ENCODE data around the gene OR2C3.

The OR2C3 gene

GRCh38 chr1:247562198-247562597 lies 26.0 kb upstream of the OR2C3 start:
- no peaks in the 10 kb centered on the region for H3K9me3 ChIP-seq (ENCODE audit: severe bottlenecking)
- TF ChIP-seq CTCF (IDR thresholded peaks at IDR 0.05; ENCODE audit: poor library complexity, severe bottlenecking), result no peak
- ATAC-seq (ENCODE audit: low read depth) (no peak), DNase-seq (ENCODE audit: low spot score) (no peak)
- no peaks in the 10 kb centered on the region for H3K36me3 ChIP-seq (ENCODE audit: low read depth)
- no peak overlapping the region for H3K4me3 ChIP-seq (ENCODE audit: severe bottlenecking)
- H3K27me3 ChIP-seq (ENCODE audit: insufficient read depth, poor library complexity, severe bottlenecking), result no peaks in the 10 kb centered on the region
- H3K4me1 ChIP-seq (ENCODE audit: insufficient read depth, poor library complexity, severe bottlenecking), result no peaks in the 10 kb centered on the region
- no peak overlapping the region for H3K27ac ChIP-seq (ENCODE audit: poor library complexity, severe bottlenecking)

GRCh38 chr1:247561711-247562110 lies 25.5 kb upstream of the OR2C3 start:
- no peak for DNase-seq (ENCODE audit: low spot score)
- Histone ChIP-seq H3K4me3 (ENCODE audit: severe bottlenecking) (no peak overlapping the region), H3K9me3 (ENCODE audit: severe bottlenecking) (no peaks in the 10 kb centered on the region), H3K27ac (ENCODE audit: poor library complexity, severe bottlenecking) (no peak overlapping the region), H3K4me1 (ENCODE audit: insufficient read depth, poor library complexity, severe bottlenecking) (no peaks in the 10 kb centered on the region), H3K27me3 (ENCODE audit: insufficient read depth, poor library complexity, severe bottlenecking) (no peaks in the 10 kb centered on the region), H3K36me3 (ENCODE audit: low read depth) (no peaks in the 10 kb centered on the region)
- ATAC-seq (ENCODE audit: low read depth), result no peak
- no peak for TF ChIP-seq CTCF (IDR thresholded peaks at IDR 0.05; ENCODE audit: poor library complexity, severe bottlenecking)

GRCh38 chr1:247557926-247558674 lies 21.9 kb upstream of the OR2C3 start:
- Histone ChIP-seq H3K27ac (ENCODE audit: poor library complexity, severe bottlenecking) (no peak overlapping the region), H3K9me3 (ENCODE audit: severe bottlenecking) (no peaks in the 10 kb centered on the region), H3K4me1 (ENCODE audit: insufficient read depth, poor library complexity, severe bottlenecking) (no peaks in the 10 kb centered on the region), H3K36me3 (ENCODE audit: low read depth) (no peaks in the 10 kb centered on the region), H3K4me3 (ENCODE audit: severe bottlenecking) (no peak overlapping the region), H3K27me3 (ENCODE audit: insufficient read depth, poor library complexity, severe bottlenecking) (no peaks in the 10 kb centered on the region)
- ATAC-seq (ENCODE audit: low read depth) (no peak), DNase-seq (ENCODE audit: low spot score) (no peak)
- TF ChIP-seq CTCF (IDR thresholded peaks at IDR 0.05; ENCODE audit: poor library complexity, severe bottlenecking), result no peak

GRCh38 chr1:247552231-247552630 lies 16.0 kb upstream of the OR2C3 start:
- DNase-seq (ENCODE audit: low spot score), result no peak
- H3K36me3 ChIP-seq (ENCODE audit: low read depth), result no peaks in the 10 kb centered on the region
- no peak overlapping the region for H3K27ac ChIP-seq (ENCODE audit: poor library complexity, severe bottlenecking)
- no peak for ATAC-seq (ENCODE audit: low read depth)
- H3K9me3 ChIP-seq (ENCODE audit: severe bottlenecking), result no peaks in the 10 kb centered on the region
- H3K4me3 ChIP-seq (ENCODE audit: severe bottlenecking), result no peak overlapping the region
- no peaks in the 10 kb centered on the region for H3K27me3 ChIP-seq (ENCODE audit: insufficient read depth, poor library complexity, severe bottlenecking)
- H3K4me1 ChIP-seq (ENCODE audit: insufficient read depth, poor library complexity, severe bottlenecking), result no peaks in the 10 kb centered on the region
- TF ChIP-seq CTCF (IDR thresholded peaks at IDR 0.05; ENCODE audit: poor library complexity, severe bottlenecking), result no peak

GRCh38 chr1:247551721-247552120 lies 15.5 kb upstream of the OR2C3 start:
- H3K27me3 ChIP-seq (ENCODE audit: insufficient read depth, poor library complexity, severe bottlenecking), result no peaks in the 10 kb centered on the region
- no peak for TF ChIP-seq CTCF (IDR thresholded peaks at IDR 0.05; ENCODE audit: poor library complexity, severe bottlenecking)

More at GRCh38 chr1:247551721-247552120, 15.5 kb upstream of the OR2C3 start:
- DNase-seq (ENCODE audit: low spot score) (no peak), ATAC-seq (ENCODE audit: low read depth) (no peak)
- Histone ChIP-seq H3K36me3 (ENCODE audit: low read depth) (no peaks in the 10 kb centered on the region), H3K27ac (ENCODE audit: poor library complexity, severe bottlenecking) (no peak overlapping the region), H3K9me3 (ENCODE audit: severe bottlenecking) (no peaks in the 10 kb centered on the region), H3K4me1 (ENCODE audit: insufficient read depth, poor library complexity, severe bottlenecking) (no peaks in the 10 kb centered on the region), H3K4me3 (ENCODE audit: severe bottlenecking) (no peak overlapping the region)

Measured in RWPE2 (cell line).